NOMO-1 (cell line): ENCODE measurements around the gene CA10.
A peak's percentile ranks its signal among the peaks of the same experiment; 100 is the strongest.

Experiments used
- DNase-seq, 2 experiments: peaks; one replicate each; lab custom pipeline; 2025; ENCODE audit not compliant: unreplicated experiment in 2 of 2; lab: John Stamatoyannopoulos, UW

Gene CA10

DNA sequence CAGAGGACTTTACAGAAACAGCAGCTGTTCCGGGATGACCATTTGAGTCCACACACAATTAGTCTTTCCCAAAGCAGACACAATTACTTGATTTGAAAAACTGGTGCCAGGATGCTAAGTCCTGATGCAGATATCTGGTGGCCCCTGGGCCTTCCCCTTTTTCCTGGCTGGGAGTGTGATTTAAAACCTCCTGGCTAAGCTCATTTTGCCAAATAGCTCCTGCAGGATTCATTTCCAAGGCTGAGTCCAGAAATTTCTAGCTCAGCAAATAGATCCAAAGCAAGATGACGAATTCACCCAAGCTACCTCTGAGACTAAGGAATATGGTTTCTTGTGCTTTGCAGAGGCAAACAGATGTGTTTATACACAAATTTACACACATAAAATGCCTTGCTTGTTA is 422.2 kb downstream of the CA10 start:
- DNase-seq = no peak

DNA sequence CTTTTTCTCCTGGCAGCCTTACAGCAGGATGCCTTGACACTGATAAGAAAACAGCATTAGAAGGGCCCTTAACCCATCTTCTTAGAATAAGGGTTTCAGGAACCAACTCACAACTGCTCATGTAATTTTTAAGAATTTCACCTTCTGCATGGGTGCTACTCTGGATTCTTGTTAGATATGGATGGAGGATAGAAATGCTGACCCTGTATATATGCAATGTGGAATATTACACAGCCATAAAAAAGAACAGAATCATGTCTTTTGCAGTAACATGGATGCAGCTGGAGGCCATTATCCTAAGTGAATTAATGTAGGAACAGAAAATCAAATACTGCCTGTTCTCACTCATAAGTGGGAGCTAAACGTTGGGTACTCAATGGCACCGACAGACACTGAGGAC is 423.5 kb downstream of the CA10 start:
- no peak for DNase-seq

DNA sequence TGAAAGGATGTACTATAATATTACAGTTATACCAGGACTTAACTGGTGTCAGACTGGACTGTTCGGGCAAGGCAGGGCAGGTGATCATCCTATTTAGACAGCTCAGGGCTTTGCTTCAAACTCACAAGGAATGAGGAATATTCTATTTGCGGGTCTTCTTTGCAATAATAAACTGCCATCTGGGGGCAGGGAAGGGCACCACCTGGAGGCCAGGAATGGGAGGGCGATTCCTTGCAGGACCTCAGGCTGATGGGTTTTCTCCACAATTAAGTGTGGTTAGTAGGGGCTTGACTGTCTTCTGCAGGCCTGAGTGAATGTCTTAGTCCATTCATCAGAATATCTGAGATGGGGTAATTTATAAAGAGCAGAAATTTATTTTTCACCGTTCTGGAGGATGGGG is 424.1 kb downstream of the CA10 start:
- no peak for DNase-seq

DNA sequence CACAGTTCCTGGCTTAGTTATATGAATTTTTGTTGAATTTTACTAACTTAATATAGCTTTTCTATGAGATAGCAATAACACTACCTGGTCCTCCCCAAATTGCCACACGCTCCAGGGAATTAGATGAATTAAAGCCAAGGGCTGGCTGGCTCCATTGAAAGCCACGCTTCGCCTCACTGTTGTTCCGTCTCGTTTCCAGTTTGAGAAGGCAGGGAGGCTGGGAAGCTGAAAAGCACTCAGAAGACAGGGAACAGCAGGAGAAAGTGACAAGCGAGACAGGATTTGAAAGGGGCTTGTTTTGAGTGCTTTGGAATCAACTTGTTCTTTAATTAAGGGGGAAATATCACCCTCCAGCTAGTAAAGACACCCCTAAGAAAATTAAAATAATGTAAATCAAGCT is 425.3 kb downstream of the CA10 start:
- DNase-seq = no peak

DNA sequence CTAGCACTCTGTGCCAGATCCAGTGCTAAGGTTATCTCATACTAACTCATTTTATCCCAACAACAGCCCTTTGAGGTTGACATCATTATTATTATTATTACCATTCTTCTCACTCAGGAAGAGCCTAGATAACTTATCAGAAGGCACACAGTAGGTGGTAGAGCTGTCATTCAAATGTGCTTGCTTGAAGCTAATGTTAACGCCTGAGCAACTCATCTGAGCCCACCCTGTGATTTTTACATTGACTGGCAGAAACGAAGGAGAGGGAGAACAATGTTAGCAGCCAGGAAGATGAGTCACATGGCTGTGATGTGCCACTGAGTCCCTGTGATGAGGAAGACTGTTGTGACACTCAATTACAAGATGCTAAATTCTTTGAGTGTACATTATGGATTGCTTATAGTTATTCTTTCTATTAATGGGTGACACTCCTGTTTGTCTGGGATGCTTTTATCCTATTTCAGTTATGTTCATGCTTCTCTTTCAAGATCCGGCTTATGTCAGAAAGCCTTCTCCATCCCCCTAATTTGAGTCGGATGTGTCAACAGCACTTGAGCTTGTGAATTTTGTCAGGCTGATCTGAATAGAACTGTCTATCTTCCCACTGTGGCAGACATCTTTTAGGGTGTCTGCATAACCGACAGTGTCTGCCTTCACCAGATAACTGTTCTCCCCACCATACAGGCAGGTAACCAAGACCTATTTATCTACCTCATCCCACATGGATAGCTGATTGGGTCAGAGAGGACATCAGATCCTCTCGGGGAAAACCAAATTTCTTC is 426.4 kb downstream of the CA10 start:
- no peak for DNase-seq

DNA sequence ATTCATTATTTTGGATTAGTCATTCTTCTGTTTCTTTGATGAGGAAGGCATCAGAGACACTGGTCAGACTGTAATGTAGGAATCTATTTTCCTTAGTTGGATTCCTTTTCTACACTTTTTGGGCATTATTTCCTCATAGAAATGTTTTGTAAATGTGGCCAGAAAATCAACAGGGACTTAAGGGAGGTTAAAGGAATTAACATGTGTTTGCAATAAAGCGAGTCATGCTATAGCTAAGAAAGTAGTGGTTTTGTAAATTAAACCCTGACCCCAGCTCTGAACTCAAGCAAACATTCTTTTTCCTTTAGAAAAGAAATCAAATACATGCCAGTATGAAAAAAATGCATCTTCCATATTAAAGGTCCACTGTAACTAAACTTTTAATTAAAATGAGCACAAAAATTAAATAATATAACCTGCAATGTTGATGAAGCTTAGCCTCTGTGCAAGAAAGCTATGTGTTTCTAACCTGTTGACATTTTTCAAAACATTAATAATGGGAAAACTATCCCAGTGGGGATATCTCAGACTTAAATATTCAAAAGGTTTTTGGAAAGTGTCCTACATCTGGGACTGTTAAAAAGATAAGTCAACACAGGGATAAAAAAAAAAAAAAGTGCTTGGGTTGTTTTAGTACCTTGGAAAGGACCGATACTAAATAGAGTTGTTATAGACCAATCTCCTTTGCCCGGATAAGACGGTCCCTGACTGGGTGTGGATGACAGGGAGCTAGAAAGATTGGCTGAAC is 428.0 kb downstream of the CA10 start:
- no peak for DNase-seq

DNA sequence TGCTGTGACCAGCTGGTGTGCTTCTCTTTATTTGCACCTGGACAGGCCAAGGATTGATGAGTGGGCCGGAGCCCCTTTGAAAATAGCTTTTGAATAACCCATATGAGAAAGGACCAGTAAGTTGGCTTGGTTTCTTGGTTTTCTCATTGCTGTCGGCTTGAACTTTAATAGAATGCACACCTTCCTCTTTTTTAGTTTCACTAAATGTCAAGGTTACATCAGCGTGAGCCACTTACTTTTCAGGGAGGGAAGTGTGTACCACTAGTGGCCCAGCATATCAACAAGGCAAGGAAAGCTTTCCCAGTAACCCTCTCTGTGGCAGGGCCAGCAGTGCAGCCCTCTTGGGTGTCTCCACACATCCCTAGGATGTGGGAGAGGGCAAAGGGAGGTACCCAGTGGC is 433.3 kb downstream of the CA10 start:
- peak in 1 of 2 experiments; percentile 49 for DNase-seq

DNA sequence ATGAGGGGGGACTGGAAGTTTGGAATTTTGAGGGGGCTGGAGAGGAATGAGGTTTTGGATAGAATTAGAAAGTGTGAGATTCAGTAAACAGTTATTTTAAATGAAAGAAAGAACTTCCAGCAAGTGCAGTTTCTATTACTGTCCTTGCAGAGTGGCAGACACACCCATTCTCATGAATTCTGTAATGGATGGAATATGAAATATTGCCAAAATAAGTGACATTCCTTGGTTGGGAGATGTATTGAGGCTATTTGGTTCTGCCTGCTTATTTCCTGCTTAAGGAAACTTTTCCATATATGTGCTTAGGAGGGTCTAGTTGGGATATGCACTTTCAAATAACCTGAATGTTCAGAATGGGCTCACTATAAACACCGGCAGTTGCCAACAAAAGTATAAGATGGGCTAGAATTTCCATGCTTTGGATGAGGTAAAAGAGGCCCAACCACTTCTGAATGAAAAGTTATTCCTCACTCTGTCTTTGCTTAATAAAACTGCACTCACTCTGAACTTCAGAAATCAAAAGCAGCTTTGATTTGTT is 434.4 kb downstream of the CA10 start:
- DNase-seq = no peak

DNA sequence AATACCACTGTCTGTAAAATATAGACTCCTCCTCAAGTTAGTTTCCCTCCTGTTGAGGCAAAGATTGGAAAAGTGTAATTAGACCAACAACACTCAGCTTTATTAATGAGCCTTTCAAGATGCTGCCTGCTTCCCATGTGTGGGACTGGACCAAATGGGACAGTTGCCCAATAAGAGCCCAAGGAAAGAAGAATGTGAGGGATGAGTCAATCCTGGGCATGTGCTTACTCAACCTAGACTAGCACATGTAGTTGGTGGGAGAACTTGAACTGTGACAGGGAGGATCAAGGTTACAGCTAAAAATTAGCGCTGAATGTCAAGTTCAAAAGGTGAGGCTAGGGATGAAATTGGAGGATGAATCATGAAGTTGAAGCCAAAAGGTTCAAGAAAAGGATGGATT is 435.5 kb downstream of the CA10 start:
- no peak for DNase-seq

DNA sequence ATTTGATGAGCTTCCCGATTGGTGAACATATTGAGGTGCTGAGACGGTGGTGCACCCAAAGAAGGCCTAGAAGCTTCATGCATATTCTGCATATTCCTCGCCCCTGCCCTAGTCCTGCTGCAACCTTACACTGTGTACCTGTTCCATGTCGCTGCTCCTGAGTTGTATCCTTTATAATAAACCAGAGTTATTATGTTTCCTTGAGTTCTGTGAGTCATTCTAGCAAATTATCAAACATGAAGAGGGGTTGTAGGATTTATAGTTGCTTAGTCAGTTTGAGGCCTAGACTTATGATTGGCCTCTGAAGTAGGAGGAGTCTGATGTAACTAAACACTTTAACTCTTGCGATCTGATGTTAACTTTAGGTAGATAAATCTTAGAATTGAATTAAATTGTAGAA is 436.8 kb downstream of the CA10 start:
- no peak for DNase-seq

DNA sequence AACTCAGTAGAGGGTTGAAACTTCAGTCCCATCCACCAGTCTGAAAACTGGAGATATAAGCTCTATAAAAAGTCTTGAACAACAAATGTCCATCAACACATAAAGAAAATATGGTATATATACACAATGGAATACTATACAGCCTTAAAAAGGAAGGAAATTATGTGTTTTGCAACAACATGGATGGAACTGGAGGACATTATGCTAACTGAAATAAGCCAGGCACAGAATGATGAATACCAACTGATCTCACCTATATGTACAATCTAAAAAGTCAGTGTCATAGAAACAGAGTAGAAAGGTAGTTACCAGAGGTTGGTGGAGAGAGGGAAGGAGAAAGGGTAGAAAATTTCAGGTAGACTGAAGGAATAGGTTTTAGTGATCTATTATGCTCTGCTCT is 438.1 kb downstream of the CA10 start:
- DNase-seq = no peak

DNA sequence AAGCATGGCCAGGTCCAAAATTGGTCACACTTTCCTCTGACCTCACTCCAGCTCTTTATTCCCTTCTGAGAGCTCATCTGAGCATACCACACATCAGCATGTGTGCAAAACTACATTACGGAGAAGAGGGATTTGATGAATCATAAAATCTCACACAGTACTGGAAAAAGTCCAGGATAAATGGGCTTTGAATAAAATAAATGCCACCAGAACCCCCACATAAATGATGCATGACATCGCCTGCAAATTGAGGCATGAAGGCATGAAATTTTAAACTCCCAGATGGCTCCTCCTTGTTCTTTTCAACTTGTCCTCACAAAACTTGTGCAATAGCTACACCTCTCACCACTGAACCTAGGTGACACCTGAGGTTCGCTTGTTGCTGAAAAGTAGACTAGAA is 439.5 kb downstream of the CA10 start:
- DNase-seq = no peak

DNA sequence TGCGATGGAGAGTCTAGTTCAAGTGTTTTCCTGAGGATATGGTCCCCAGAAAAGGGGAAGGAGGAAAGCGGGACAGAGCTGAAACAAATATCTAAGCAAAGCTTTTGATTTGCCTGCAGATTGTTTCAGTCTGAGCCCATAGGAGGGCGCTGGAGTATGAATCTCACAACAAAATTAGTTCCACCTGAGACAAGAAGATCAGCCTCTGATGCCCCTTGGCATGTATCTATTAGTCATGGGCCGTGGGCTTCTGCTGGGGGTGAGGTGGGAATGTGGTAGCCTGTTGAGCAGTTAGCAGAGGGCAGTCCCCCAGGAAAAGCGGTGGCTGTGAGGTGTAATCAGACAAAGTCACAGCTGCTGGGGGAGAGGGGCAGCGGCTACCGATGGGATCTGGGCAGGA is 446.9 kb downstream of the CA10 start:
- DNase-seq = no peak

DNA sequence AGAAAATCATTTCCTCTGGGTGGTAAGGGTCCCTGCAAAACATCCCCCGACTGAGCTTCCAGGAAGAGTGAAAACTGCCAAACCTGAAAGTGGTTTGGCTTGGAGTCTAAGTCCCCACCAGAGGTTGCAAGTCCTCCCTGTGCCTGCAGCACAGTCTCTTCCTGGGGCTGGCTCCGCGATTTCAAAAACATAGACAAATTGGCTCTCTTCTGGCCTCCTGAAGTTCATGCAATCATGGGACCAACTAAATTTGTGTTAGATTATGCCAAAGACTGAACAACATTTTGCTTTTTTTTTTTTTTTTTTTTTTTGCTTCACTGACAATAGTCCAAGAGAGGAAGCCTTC is 447.9 kb downstream of the CA10 start:
- DNase-seq = no peak

DNA sequence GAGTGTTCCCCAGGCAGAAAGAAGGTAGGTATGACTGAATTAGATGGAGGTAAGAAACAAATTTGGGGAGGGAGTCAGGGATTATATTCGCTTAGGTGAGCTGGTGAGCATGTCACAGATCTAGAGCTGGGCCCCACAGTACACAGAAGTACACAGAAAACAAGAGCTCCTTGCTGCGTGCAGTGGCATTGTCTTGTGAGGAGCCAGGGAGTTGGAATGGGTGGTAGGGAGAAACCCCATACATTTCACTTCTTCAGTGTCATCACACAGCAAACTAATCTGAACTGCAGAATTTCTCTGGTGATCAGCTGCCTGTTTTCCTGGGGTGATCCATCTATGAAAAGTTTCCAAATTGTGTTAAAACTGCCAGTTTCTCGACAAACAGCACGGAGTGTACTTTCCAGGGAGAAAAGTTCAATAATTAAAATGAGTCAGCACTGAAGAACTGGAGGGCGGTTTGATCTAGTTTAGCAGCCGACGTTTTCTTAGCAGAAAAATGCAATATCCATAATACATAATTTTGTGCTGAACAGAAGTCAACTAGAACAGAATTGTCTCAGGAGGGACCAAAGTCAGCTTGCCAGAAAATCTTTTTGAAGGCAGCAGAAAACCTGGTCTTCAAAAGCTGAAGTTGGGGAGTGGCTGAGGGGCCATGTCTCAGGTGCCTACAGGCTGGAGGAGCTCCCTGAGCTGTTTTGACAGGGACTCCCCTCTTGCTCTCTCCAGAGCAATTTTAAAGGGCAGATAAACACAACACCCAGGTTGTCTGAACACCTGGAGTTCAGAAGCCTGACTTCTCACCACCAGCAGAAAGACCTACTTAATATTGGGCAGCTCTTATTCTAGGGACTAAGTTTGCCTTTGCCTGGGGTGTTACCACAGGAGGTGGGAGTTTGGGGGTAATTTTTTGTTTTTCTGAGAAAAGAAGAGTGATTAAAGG is 448.6 kb downstream of the CA10 start:
- no peak for DNase-seq

DNA sequence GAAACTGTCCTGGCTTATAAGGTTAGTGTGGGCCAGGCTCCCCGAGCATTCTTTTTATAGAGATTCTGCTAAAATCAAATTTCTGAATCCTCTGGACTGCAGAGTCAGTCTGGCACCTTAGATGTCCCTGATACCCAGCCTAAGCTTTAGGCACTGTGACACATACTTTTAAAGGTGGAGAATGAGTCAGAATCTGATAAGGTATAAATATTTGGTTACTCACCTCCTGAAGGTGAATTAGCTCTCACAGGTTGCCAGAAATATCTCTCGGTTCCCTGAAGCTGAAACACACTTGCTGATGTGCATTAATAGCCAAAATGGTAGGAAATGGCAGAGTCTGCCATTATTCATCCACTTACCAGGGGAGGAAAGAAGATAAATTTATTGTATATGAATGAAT is 451.3 kb downstream of the CA10 start:
- no peak for DNase-seq

DNA sequence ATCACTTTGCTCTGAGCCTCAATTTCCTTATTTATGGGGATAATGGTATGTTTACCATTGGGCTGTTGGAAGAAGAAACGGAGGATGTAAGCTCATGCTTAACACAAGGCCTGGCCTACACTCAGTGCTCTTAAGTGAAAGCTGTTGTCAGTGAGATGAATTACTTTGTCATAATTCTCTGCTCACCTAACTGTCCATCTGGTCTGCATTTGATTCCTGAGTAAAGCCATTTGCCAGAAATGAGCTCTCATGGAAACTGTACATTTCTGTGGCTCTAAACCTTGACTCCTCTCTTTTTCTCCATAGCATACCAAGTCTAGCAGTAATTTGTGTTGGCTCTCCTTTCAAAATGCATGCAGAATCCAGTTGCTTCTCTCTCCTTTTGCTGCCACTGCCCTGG is 452.4 kb downstream of the CA10 start:
- DNase-seq = no peak

DNA sequence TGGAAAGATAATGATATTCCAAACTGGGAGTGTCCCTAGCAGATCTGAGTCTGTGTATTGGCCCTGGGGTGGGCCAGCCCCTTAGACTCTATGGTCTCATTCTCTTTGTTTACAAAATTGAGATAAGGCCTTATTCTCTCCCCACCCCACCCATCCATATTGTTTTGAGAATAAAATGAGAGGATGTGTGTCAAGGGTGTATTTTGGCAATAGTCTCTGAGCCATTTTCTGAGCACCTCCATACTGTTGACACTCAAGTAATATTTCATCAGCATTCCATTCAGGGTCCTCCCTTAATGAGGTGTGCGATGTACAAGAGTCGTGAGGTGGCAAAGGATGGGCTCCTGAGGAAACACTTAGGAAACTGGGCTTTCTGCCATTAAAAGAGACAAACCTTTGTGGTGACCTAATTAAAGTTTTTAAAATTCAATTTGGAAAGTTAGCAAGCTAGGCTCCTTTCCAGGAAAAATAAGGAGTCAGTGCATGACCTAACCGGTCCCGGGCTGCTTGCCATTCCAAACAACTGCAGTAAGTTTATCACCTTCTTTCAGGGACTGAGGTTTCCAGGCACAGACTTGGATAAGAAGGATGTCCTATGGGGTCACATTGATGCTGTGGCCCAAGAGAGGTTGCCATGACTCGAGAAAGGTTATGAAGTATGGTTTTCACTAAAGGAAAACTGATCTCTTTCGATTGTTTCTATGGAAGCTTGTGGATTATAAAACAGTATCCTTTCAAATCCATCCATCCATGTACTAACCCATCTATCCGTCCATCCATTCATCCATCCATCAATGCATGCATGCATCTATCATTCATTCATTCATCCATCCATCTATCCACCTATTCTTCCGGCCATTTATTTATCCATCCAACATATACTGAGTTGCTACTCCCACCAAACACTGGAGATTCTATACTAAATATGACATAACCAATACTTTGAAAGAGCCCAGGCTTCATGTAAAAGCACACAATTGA is 454.9 kb downstream of the CA10 start:
- DNase-seq = no peak

DNA sequence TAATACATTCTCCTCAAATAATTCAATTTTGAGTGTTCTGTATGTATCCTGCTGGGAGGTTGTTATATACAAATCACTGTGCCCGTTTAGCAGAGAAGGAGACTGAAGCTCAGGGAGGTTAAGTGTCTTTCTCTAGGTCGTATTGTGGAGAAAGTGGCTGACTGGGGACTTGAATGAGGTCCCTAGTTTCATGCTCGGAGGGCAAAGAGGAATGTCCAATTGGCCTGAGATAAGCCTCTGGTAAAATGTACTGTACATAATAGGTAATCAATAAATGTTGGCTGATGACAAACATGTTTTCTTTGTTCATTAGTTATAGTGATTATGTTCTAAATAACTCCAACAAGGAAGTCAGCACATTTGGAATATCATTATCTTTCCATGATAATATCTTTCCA is 455.6 kb downstream of the CA10 start:
- DNase-seq = no peak

DNA sequence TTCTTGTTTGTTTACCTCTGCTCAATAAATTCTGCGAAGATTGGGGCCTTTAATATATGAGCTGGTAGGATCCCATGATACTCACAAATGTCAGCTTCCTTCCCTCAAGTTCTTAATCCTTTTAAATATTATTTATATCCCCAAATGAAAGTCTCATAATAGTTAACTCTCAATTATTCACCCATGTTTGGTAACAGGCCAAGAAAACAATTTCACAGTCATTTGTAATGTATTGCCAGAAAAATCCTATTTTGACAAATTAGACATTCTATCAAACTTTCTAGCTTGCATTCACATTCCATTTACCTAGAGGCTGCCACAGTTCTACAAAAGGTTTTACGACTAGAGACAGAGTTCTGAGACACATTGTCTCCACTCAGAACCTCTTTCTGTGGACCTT is 457.0 kb downstream of the CA10 start:
- no peak for DNase-seq
